GM18511 (cell line): ENCODE measurements around the gene MED13.
"Not testable (repeated sequence)": the region's sequence is repeated elsewhere in the genome, so short reads cannot be mapped to it uniquely, and the experiment has no call there.

Experiments used
- ATAC-seq: cut with Tn5 transposase; IDR thresholded peaks from one replicate; pipeline ENCODE4 v1.9.1; 2021; ENCODE audit warnings: mild to moderate bottlenecking, moderate library complexity; ENCODE audit not compliant: unreplicated experiment

Gene MED13

DNA sequence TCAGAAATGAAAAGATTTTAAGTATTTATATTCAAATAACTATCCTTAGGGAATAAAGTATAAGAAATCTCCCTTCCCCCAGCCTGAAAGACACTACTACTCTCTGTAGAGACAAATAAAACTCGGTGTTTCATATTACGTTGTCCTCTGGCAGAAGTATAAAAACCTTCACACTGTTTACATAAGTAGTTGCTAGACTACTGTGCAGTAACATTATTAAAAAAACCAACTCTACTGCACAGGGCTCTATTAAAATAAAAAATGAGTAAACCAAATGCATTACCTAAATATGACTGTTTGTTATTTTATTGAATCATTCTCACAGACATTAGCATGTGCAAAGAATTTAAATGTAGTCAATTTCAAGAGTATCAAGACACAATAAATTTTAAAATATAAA lies 67.4 kb downstream of the MED13 start:
- no peak for ATAC-seq

DNA sequence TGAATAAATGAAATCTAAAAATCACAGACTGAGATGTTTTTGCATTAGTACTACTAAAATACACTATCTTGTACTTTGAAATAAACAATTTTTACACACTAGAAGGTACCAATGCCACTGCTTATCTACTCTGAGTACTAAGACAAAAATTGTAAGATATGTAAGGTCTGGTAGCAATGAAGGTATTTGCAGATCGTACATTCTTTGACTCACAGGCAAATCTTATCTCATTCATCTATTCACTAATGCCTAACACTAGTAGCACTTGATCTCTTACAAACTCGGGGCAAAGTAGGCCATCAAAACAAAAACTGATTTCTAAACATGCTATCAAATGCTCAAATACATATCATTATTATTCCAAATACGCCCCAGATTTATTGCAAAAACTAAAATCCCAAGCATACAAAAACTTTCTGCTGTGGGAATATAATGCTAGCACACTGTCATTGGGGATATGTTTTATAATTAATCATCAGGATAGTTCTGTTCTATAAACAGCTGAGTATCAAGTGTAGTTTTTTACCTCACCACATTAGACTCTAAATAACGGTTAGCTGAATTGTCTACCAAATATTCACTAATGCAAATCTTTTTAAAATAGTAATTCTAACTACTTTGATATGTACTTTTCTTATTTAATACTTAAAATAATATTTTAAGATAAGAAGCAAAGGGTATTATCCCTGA lies 68.0 kb downstream of the MED13 start:
- ATAC-seq, result no peak

DNA sequence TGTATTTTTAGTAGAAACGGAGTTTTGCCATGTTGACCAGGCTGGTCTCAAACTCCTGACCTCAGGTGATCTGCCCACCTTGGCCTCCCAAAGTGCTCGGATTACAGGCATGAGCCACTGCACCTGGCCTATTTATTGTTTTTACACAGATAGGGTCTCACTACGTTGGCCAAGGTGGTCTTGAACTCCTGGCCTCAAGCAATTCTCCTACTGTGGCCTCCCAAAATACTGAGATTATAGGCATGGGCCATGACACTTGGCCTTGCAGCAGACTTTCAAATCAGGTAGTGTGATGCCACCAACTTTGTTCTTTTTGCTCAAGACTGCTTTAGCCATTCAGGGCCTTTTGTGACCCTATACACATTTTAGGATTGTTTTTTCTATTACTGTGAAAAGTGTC lies 75.6 kb downstream of the MED13 start:
- no peak for ATAC-seq

DNA sequence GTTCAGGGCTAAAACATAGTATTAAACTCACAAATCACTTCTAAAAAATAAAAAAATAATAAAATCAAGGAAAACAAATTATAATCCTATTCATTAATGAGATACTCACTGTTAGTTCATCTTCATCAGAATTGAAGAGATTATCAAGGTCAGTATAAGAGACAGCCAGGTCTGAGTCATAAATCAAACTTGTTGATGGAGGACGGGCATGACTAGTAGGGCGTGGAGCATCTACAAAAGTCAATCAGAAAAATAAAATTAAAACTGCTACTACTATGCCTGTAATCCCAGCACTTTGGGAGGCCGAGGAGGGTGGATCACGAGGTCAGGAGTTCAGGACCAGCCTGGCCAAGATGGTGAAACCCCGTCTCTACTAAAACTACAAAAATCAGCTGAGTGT lies 78.2 kb downstream of the MED13 start:
- no peak for ATAC-seq

DNA sequence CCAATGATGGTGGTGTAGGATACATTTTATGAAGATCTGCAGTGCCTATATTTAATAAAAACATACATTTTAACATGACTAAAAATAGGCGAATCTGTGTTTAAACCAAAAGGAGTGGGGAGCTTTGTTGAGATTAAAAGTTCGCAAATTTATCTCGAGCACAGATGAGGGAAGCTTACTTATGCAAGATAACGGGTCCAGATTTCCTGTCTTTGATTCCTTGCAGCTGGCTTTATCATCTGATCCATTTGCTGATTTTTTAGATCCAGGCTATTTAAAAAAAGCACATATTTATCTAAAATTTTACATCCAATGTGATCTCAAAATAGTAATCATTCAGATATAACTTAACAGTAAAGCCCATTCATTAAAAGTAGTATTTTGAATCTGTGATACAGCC lies 80.3 kb downstream of the MED13 start:
- no peak for ATAC-seq

DNA sequence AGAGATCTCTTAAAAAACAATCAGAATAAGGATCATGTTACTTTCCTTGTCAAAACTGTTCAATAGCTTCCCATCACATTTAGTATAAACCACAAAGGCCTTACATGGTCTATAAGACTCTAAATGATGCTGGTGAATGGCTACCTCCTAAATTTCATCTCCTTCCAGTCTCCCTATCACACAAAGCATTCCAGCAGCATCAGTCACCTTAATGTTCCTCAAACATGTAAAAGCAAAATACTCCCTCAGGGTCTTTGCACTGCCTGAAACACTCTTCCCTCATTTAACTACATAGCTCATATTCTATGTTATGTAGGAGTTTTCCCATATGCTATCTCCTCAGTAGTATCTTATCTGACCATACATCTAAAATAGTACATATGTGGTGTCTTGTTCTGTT lies 83.8 kb downstream of the MED13 start:
- ATAC-seq, result no peak

DNA sequence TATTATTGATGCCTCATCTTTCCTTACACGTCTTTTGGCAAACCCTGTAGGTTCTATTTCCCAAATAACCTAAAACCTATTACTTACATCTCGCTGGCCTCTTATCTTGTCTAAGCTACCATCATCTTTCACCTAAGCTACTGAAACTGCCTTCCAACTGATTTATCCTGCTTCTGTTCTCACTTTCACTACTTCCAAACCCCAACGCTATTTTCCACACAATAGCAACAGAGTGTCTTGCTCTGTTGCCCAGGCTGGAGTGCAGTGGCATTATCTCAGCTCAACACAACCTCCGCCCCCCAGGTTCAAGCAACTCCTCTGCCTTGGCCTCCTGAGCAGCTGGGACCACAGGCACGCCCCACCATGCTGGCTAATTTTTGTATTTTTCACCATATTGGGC lies 84.5 kb downstream of the MED13 start:
- no peak for ATAC-seq

DNA sequence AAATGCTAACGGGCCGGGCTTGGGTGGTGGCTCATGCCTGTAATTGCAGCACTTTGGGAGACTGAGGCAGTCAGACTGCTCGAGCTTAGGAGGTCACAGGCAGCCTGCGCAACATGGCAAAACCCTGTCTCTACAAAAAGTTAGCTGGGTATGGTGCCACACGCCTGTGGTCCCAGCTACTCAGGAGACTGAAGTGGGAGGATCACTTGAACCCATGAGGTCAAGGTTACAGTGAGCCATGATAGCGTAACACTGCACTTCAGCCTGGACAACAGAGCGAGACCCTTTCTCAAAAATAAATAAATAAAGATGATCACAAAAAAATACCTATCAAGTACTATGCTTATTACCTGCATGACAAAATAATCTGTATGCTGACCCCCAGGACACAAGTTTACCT lies 91.0 kb downstream of the MED13 start:
- no peak for ATAC-seq

DNA sequence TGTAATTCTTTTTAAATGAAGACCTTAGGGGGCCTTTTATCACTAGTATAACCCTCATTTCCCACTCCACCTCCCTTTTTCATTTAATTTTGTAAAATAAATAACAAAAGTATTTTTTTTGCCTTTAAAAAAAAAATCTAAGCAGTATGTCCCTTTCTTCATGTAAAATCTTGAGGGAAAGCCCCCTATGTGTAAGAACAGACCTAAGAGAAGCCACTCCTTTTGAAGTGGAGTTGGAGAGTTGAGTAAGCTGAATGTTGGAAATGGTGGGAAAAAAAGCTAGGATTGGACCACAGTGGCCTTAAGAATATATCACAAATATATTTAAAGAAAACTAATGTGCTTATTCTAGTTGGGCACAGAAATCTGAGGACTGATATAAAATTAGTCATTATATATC lies 92.8 kb downstream of the MED13 start:
- no peak for ATAC-seq

DNA sequence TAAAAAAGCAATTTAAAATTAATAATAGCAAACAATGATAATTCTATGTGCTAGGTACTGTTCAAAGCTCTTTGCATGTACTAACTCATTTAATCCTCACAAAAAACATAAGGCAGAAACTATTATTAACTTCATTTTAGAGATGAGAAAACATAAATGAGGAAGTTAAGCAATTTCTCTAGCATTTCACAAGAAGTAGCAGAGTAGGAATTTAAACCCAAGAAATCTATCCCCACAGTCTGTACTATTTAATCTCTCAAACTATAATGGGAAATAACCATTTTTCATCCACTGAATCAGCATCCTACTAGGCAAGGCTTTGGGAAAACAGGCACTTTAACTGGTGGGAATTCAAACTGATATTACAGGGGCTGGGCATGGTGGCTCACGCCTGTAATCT lies 95.0 kb downstream of the MED13 start:
- no peak for ATAC-seq

DNA sequence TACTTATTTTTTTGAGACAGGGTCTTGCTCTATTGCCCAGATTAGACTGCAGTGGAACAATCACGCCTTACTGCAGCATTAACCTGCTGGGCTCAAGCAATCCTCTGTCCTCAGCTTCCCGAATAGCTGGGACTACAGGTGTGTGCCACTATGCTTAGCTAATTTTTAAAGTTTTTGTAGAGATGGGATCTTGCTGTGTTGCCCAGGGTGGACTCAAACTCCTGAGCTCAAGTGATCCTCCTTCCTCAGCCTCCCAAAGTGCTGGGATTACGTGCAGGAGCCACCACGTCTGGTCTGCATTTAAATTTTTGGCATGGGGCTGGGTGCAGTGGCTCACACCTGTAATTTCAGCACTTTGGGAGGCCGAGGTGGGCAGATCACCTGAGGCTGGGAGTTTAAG lies 96.3 kb downstream of the MED13 start:
- ATAC-seq, result no peak

GRCh38 chr17:61967729-61968128 lies 97.3 kb downstream of the MED13 start:
- no peak for ATAC-seq

DNA sequence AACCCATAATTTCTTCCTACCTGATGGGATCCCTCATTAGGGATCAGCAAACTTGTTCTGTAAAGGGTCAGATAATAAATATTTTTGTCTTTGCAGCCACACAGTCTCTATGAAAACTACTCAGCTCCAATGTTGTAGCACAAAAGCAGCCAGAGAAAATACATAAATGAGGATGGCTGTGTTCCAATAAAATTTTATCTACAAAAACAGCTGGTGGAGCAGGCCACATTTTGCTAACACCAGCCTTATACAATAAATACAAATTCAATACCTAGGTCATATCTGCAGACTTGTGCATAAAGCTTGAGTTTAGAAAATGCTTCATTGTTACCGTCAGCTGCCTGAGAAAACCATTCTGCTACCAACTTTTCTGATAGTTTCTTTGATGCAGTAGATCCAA lies 98.9 kb downstream of the MED13 start:
- ATAC-seq, result no peak

DNA sequence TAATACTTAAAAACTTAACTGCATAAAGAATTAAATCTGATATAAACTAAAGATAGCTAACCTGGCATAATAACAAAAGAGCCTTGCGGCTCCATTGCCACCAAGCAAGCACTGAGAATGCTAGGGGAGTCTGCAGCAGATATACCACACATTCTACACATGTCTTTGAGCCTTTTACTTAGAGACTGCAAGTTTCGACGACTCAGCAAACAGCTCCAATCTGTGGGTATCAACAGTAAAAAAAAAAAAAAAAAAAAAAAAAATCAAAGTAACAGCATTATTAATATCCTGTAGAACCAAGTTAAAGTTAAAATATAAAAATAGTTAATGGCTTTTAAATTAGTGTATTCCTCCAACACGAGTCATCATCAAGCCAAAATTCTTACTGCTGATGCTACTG lies 109.5 kb downstream of the MED13 start:
- no peak for ATAC-seq

DNA sequence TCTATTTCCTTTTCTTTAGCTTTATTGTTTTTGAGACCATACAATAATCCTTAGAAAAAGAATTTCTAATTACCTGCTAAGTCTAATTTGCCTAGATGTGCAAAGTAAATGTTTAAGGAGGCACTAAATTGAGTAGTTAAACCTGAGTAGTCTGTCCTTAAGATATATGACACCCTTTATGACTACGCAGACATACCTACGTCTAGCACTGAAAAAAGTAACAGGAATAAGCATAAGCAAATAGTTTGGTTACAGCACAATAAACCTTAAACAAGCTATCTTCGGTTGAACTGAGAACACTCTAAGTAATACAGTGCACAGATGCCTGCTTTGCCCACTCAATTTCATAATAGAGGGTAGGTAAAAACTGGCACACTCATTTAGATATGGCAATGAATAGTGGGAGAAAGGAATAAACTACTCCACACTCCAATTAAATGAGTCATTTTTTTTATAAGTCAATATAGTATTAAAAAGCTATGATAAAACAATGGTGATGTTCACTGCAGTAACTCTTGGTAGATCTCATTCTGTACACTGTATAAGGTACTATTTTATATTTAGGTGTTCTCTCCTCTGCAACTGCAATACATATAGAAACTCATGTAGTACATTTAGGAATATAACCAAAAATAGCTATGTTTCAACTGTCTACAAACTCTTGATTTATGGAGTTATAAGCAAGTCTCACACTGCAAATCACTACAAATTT lies 117.6 kb downstream of the MED13 start:
- ATAC-seq, result no peak

GRCh38 chr17:61946359-61946758 lies 118.7 kb downstream of the MED13 start:
- no peak for ATAC-seq

DNA sequence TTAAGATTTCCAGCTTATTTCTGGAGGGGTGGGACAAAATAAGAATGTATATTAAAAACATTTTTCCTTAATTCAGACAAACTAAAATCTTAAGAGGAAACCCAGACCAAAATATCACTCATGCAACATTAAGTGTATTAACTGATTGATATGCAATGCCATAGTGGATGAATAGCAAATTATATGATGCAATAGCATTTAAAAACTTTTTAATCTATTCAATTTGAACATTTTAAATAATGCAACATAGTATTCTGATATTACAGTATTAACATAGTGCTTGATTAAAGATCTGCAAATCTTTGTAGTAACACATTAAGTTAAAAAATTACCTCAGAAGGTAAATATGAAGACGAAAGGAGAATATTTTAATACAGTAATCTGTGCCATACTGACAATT lies 122.0 kb downstream of the MED13 start:
- ATAC-seq, result no peak

- no peak for ATAC-seq
These were observed 123.0 kb downstream of the MED13 start for GRCh38 chr17:61942085-61942484.

- ATAC-seq, result peak; percentile 5
These were observed 137.0 kb downstream of the MED13 start for GRCh38 chr17:61928101-61928436.

DNA sequence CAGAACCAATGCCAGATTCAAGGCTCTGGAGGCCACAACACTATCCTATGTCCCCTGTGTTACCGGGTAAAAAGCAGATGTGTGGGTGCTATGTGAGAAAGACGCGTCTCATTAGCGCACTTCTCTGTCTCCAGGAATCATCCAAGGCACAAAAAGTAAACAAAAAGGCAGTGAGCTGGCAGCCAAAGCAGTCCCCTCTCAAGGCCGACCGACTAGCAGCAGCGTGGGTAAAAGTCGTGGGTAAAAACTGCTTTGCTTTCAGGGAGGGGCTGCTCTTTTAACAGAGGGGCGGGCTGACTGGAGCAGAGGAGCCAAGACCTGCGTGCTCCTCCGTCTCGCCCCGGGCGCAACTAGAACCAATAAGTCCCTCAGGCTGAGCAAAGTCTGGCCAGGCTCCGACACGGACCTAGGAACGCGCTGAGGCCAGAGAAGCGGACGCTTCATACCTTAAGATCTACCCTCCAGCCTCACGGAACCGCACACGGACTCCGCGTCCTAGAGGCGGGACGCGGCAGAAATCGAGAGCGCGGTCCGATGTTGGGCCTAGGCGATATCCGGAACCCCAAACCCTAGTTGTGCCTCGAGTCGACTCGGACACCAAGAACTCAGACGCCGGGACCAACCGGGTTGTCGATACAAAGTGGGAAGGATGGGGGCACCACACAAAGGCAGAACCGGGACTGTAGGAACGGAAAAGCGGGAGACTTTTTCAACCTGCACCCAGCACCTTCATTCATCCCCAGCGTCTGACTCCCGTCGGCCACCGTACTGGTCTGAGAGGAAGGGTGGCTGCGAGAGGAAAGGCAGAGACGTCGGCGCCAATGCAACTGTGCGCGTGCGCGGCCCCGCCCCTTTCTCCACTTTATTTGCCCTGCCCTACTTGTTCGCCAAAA lies 137.6 kb downstream of the MED13 start, which contains the start of gene INTS2:
Gene INTS2, minus strand, starts transcription at position 775 of the 893 bp plus-strand sequence. CDS start 1,338 bp downstream, outside the sequence.
- ATAC-seq, result peak; percentile 78

- no peak for ATAC-seq
These were observed 138.3 kb downstream of the MED13 start for GRCh38 chr17:61926826-61927207.

GRCh38 chr17:61915162-61915561 lies 149.9 kb downstream of the MED13 start:
- ATAC-seq, result not testable (repeated sequence)
